PC-3 (cell line): Measurements from ENCODE around the gene RNF149. TPM values are rescaled to one million over a fixed set of nuclear protein-coding genes. Genes with fewer than 3 reads are reported as not detected.

Experiments
- ATAC-seq: fragments of 200-7000 bp; cut with Tn5 transposase; 2 replicates; pipeline ENCODE4 v1.9.1; 2020; ENCODE audit warnings: mild to moderate bottlenecking, moderate library complexity
- BruUV-seq: library from RNA; stranded (reverse); fragments of 400-500 nt; replicated peaks from 2 replicates; lab custom pipeline; 2021; lab: Mats Ljungman, UMichigan
- CTCF ChIA-PET: fragments of 300-600 bp; sonication (Branson Sonifier 250); formaldehyde crosslinking; loops from one replicate; lab custom pipeline; 2022; ENCODE audit warnings: antibody characterized with exemption; lab: Charles Lee
- POLR2A ChIA-PET: fragments of 300-600 bp; sonication (Branson Sonifier 250); formaldehyde crosslinking; loops from one replicate; lab custom pipeline; 2022; ENCODE audit warnings: antibody characterized with exemption; ENCODE audit not compliant: unreplicated experiment; lab: Charles Lee
- DNase-seq: peaks from one replicate; pipeline ENCODE4 v3.0.0-alpha.2; 2015
- H2AFZ ChIP-seq: fragments of 300-600 bp; sonication (generic); 2 replicates; pipeline ENCODE4 v1.6.0; 2016; ENCODE audit warnings: antibody characterized with exemption, low read length
- H3F3A ChIP-seq: fragments of 300-600 bp; sonication (generic); one replicate; pipeline ENCODE4 v1.6.0; 2017; ENCODE audit warnings: antibody characterized with exemption, low read length, control low read depth, mild to moderate bottlenecking; ENCODE audit not compliant: unreplicated experiment
- H3K27ac ChIP-seq: fragments of 300-600 bp; sonication (generic); 2 replicates; pipeline ENCODE4 v1.5.1; 2016; ENCODE audit warnings: mild to moderate bottlenecking, low read length
- H3K27me3 ChIP-seq: fragments of 300-600 bp; sonication (generic); 2 replicates; pipeline ENCODE4 v1.6.1; 2016; ENCODE audit warnings: low read length, mixed read lengths
- H3K36me3 ChIP-seq: fragments of 300-600 bp; sonication (generic); 2 replicates; pipeline ENCODE4 v1.6.1; 2016; ENCODE audit warnings: low read depth, mixed run types, low read length, mixed read lengths
- H3K4me1 ChIP-seq: fragments of 300-600 bp; sonication (generic); 2 replicates; pipeline ENCODE4 v1.5.1; 2016; ENCODE audit warnings: low read length; ENCODE audit not compliant: insufficient read depth
- H3K4me2 ChIP-seq: fragments of 300-600 bp; sonication (generic); 2 replicates; pipeline ENCODE4 v1.6.0; 2016; ENCODE audit warnings: low read length
- H3K4me3 ChIP-seq: fragments of 300-600 bp; sonication (generic); 2 replicates; pipeline ENCODE4 v1.5.1; 2016; ENCODE audit warnings: mild to moderate bottlenecking, low read length, mixed read lengths
- H3K79me2 ChIP-seq: fragments of 300-600 bp; sonication (generic); 2 replicates; pipeline ENCODE4 v1.6.1; 2017; ENCODE audit warnings: low read length, mixed read lengths
- H3K9ac ChIP-seq: fragments of 300-600 bp; sonication (generic); 2 replicates; pipeline ENCODE4 v1.6.0; 2016; ENCODE audit warnings: mild to moderate bottlenecking, low read length
- H3K9me2 ChIP-seq: fragments of 300-600 bp; sonication (generic); replicated peaks from 2 replicates; pipeline ENCODE4 v1.6.1; 2016; ENCODE audit warnings: mixed run types, low read length, mixed read lengths
- H3K9me3 ChIP-seq: fragments of 300-600 bp; sonication (generic); 2 replicates; pipeline ENCODE4 v1.6.1; 2016; ENCODE audit warnings: low read length, mixed read lengths
- H4K20me1 ChIP-seq: fragments of 300-600 bp; sonication (generic); 2 replicates; pipeline ENCODE4 v1.6.1; 2016; ENCODE audit warnings: low read length, mixed read lengths
- EZH2 ChIP-seq: fragments of 300-600 bp; sonication (generic); IDR thresholded peaks from one replicate; pipeline ENCODE4 v1.6.1; 2017; ENCODE audit warnings: antibody characterized with exemption, mild to moderate bottlenecking, low read length; ENCODE audit not compliant: unreplicated experiment
- EZH2phosphoT487 ChIP-seq: fragments of 300-600 bp; sonication (generic); IDR thresholded peaks from 2 replicates; pipeline ENCODE4 v1.6.1; 2018; ENCODE audit warnings: mild to moderate bottlenecking, antibody characterized with exemption, low read length, borderline replicate concordance
- intact Hi-C: fragments of 100-400 bp; cut with micrococcal nuclease; formaldehyde crosslinking; loops from 2 replicates; pipeline ENCODE4 v1.9.0; 2023
- total RNA-seq: library from RNA; depleted of rRNA; stranded (reverse); fragments of >200 nt; gene quantifications from 2 replicates; pipeline ENCODE4 v1.2.3, GENCODE V29; 2014
- TF ChIP-seq, protein P1 (sequence below): fragments of 300-600 bp; sonication (generic); conservative IDR thresholded peaks from 2 replicates; pipeline ENCODE4 v1.5.1; 2017; ENCODE audit warnings: antibody characterized with exemption, low read depth, mild to moderate bottlenecking, low read length

The RNF149 gene
- total RNA-seq, 1 experiment from 2014 or later = 47.3 TPM

DNA sequence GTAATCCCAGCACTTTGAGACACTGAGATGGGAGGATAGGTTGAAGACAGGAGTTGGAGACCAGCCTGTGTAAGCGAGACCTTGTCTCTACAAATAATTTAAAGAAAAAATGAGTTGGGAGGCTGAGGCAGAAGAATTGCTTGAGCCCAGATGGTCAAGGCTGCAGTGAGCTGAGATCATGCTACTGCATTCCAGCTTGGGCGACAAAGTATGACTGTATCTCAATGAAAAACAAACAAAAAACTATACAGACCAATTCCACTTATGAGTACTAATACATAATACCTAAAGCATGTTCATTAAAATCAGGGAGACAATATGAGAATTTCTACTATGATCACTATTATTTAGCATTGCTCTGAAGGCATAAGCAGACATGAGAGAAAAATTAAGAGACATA lies 12.6 kb downstream of the RNF149 start:
- no peak overlapping the region for H3K9ac ChIP-seq
- no peaks in the 10 kb centered on the region; the same call in 1 of the 2 replicates for H3K4me1 ChIP-seq
- ATAC-seq (no peak), DNase-seq (no peak)
- H3K4me3 ChIP-seq = no peak overlapping the region
- no TSS peak for BruUV-seq
- intact Hi-C loops = no loop called here
- no peaks in the 10 kb centered on the region for H3K9me3 ChIP-seq
- ChIA-PET CTCF (no interaction called here), POLR2A (no interaction called here)
- H4K20me1 ChIP-seq = peaks cover 36% of the 10 kb centered on the region
- no peak overlapping the region for H3K27ac ChIP-seq
- no peaks in the 10 kb centered on the region for H3K27me3 ChIP-seq
- H3K79me2 ChIP-seq = peaks cover 82% of the 10 kb centered on the region
- TF ChIP-seq EZH2phosphoT487 = no peak
- H2AFZ ChIP-seq = no peak overlapping the region
- no peaks in the 10 kb centered on the region for H3F3A ChIP-seq
- H3K4me2 ChIP-seq = no peak overlapping the region
- no peaks in the 10 kb centered on the region for H3K9me2 ChIP-seq
- peaks cover 28% of the 10 kb centered on the region for H3K36me3 ChIP-seq

DNA sequence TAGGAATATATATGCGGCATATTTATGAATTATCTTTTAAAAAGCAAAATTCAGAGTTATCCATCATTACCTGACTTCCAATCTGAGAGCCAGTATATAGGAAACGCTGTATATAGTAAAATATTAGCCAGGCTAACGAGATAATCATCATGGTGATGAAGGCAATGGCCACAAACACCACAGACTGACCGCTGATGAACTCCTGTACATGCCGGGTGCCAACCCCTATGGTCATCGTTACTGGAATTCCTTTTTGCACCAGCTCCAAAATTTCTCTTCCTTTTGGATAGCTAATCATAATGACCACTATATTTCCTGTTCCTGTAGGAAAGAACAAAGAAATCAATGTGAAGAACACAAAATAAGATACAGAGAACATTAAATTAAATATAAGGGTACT lies 13.6 kb downstream of the RNF149 start:
- Histone ChIP-seq H2AFZ (no peak overlapping the region), H3K27ac (no peak overlapping the region), H3K79me2 (peaks cover 76% of the 10 kb centered on the region), H3K9me2 (no peaks in the 10 kb centered on the region), H3K4me1 (no peaks in the 10 kb centered on the region; the same call in 1 of the 2 replicates), H4K20me1 (peaks cover 27% of the 10 kb centered on the region; the same call in 1 of the 2 replicates), H3K27me3 (no peaks in the 10 kb centered on the region), H3K9me3 (no peaks in the 10 kb centered on the region), H3F3A (no peaks in the 10 kb centered on the region), H3K4me2 (no peak overlapping the region), H3K36me3 (peaks cover 31% of the 10 kb centered on the region), H3K9ac (no peak overlapping the region), H3K4me3 (no peak overlapping the region)
- intact Hi-C loops = no loop called here
- no peak for DNase-seq
- no peak for TF ChIP-seq EZH2
- TF ChIP-seq, protein P1, sequence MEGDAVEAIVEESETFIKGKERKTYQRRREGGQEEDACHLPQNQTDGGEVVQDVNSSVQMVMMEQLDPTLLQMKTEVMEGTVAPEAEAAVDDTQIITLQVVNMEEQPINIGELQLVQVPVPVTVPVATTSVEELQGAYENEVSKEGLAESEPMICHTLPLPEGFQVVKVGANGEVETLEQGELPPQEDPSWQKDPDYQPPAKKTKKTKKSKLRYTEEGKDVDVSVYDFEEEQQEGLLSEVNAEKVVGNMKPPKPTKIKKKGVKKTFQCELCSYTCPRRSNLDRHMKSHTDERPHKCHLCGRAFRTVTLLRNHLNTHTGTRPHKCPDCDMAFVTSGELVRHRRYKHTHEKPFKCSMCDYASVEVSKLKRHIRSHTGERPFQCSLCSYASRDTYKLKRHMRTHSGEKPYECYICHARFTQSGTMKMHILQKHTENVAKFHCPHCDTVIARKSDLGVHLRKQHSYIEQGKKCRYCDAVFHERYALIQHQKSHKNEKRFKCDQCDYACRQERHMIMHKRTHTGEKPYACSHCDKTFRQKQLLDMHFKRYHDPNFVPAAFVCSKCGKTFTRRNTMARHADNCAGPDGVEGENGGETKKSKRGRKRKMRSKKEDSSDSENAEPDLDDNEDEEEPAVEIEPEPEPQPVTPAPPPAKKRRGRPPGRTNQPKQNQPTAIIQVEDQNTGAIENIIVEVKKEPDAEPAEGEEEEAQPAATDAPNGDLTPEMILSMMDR = no peak
- no peak for TF ChIP-seq EZH2phosphoT487
- POLR2A ChIA-PET = no interaction called here
- no TSS peak for BruUV-seq
- CTCF ChIA-PET = no interaction called here
- no peak for ATAC-seq

DNA sequence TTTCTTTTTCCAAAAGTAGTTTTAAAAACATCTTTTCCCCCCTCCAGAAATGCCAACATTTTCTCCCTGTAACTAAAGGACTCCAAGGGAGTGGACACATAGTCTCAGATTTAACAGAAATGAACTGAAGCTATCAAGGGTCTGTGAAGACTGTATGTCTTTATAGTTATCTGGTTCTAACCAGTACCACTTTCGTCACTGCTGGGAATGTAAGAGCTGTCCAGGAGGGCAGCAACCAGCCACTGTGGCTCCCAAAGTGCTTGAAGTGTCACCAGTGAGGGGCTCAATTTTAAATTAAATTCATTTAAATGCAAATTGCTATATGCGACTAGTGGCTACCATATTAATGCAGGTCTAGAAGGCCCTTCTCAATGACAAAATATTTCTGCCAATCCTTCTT lies 15.0 kb downstream of the RNF149 start:
- no peak overlapping the region for H3K4me3 ChIP-seq
- POLR2A ChIA-PET = no interaction called here
- H3K9me3 ChIP-seq = no peaks in the 10 kb centered on the region
- no peak overlapping the region for H3K4me2 ChIP-seq
- no TSS peak for BruUV-seq
- no peak for ATAC-seq
- no peak overlapping the region for H3K27ac ChIP-seq
- no peaks in the 10 kb centered on the region for H3K9me2 ChIP-seq
- H3K36me3 ChIP-seq = peaks cover 32% of the 10 kb centered on the region
- H3K4me1 ChIP-seq = no peaks in the 10 kb centered on the region; the same call in 1 of the 2 replicates
- peaks cover 62% of the 10 kb centered on the region for H3K79me2 ChIP-seq
- no peaks in the 10 kb centered on the region for H3K27me3 ChIP-seq
- peaks cover 22% of the 10 kb centered on the region; the same call in 1 of the 2 replicates for H4K20me1 ChIP-seq
- H2AFZ ChIP-seq = no peak overlapping the region
- no peak overlapping the region for H3K9ac ChIP-seq
- DNase-seq = no peak
- intact Hi-C loops = no loop called here
- no peaks in the 10 kb centered on the region for H3F3A ChIP-seq
- CTCF ChIA-PET = no interaction called here
- TF ChIP-seq EZH2phosphoT487 = no peak
- TF ChIP-seq, protein P1 = no peak
- no peak for TF ChIP-seq EZH2
